DOHH2 (cell line): ENCODE results near the gene GGA2.

Experiments
- H3F3A ChIP-seq: fragments of 200-600 bp; sonication (generic), shearing (Covaris generic); 2 replicates; pipeline ENCODE4 v1.6.0; 2016; ENCODE audit warnings: antibody characterized with exemption, mild to moderate bottlenecking; ENCODE audit not compliant: control insufficient read depth, insufficient read depth
- H3K27ac ChIP-seq: fragments of 200-600 bp; sonication (generic); 2 replicates; pipeline ENCODE4 v1.5.1; 2014; ENCODE audit warnings: low read depth, mild to moderate bottlenecking, low read length, moderate library complexity
- H3K27me3 ChIP-seq: fragments of 200-600 bp; sonication (generic); 2 replicates; pipeline ENCODE4 v1.6.1; 2014; ENCODE audit warnings: mild to moderate bottlenecking, low read length, mixed read lengths; ENCODE audit not compliant: control insufficient read depth
- H3K36me3 ChIP-seq: fragments of 200-600 bp; sonication (generic); 2 replicates; pipeline ENCODE4 v1.6.1; 2014; ENCODE audit warnings: mild to moderate bottlenecking, low read length, moderate library complexity, mixed read lengths; ENCODE audit not compliant: control insufficient read depth
- H3K4me1 ChIP-seq: fragments of 200-600 bp; sonication (generic); 2 replicates; pipeline ENCODE4 v1.6.1; 2014; ENCODE audit warnings: mild to moderate bottlenecking, low read length, mixed read lengths; ENCODE audit not compliant: control insufficient read depth
- H3K4me2 ChIP-seq: fragments of 200-600 bp; sonication (generic); 2 replicates; pipeline ENCODE4 v1.6.0; 2014; ENCODE audit warnings: mild to moderate bottlenecking, low read length, moderate library complexity
- H3K4me3 ChIP-seq: fragments of 200-600 bp; sonication (generic); 2 replicates; pipeline ENCODE4 v1.5.1; 2014; ENCODE audit warnings: mild to moderate bottlenecking, low read length, mixed read lengths
- H3K79me2 ChIP-seq: fragments of 200-600 bp; sonication (generic); 2 replicates; pipeline ENCODE4 v1.6.1; 2014; ENCODE audit warnings: mild to moderate bottlenecking, low read length, mixed read lengths; ENCODE audit not compliant: control insufficient read depth
- H3K9me2 ChIP-seq: fragments of 200-600 bp; sonication (generic); replicated peaks from 2 replicates; pipeline ENCODE4 v1.6.1; 2014; ENCODE audit warnings: mild to moderate bottlenecking, low read length, mixed read lengths; ENCODE audit not compliant: control insufficient read depth
- H3K9me3 ChIP-seq: fragments of 200-600 bp; sonication (generic); 2 replicates; pipeline ENCODE4 v1.6.1; 2014; ENCODE audit warnings: antibody characterized with exemption, low read length, mixed read lengths; ENCODE audit not compliant: control insufficient read depth, insufficient read depth
- H4K20me1 ChIP-seq: fragments of 200-600 bp; sonication (generic); 2 replicates; pipeline ENCODE4 v1.6.0; 2014; ENCODE audit warnings: low read depth, mild to moderate bottlenecking, antibody characterized with exemption, low read length, moderate library complexity; ENCODE audit not compliant: control insufficient read depth, insufficient read depth
- EZH2phosphoT487 ChIP-seq: fragments of 200-600 bp; sonication (generic); IDR thresholded peaks from 2 replicates; pipeline ENCODE4 v1.6.1; 2017; ENCODE audit warnings: borderline replicate concordance, mild to moderate bottlenecking, antibody characterized with exemption, low read length, moderate library complexity, mixed read lengths
- TF ChIP-seq, protein P1 (sequence below): fragments of 200-600 bp; sonication (generic); IDR thresholded peaks from one replicate; pipeline ENCODE4 v1.5.1; 2014; ENCODE audit warnings: antibody characterized with exemption, mild to moderate bottlenecking, low read depth, low read length; ENCODE audit not compliant: poor library complexity, severe bottlenecking

Gene GGA2

DNA sequence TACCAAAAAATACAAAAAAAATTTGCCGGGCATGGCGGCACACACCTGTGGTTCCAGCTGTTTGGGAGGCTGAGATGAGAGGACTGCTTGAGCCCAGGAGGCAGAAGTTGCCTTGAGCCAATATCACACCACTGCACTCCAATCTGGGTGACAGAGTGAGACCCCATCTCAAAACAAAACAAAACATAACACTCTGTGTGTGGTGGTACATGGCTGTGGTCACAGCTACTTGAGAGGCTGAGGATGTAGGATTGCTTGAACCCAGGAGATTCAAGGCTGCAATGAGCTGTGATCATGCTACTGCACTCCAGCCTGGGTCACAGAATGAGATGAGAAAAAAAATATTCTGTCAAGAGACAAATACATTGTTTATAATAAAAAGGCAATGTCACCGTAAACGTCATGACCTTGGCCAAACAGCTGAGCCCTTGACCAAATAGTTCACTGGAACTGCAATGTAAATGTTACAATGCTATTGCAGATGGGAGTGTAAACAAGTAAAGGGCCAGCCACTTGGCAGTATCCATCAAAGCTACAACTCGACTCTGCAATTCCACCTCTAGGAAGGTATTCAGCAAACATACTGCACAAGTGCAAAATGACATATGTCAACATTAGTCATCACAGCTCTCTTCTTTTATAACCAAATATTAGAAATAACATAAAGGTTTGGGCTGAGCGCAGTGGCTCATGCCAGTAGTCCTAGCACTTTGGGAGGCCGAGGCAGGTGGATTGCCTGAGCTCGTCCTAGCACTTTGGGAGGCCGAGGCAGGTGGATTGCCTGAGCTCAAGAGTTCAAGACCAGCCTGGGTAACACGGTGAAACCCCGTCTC is 29.9 kb upstream of the GGA2 start:
- Histone ChIP-seq H3K9me2 (no peaks in the 10 kb centered on the region), H3K4me2 (no peak overlapping the region), H3F3A (no peaks in the 10 kb centered on the region), H3K79me2 (no peaks in the 10 kb centered on the region), H3K4me3 (no peak overlapping the region), H3K27me3 (no peaks in the 10 kb centered on the region), H3K27ac (no peak overlapping the region), H4K20me1 (no peaks in the 10 kb centered on the region), H3K36me3 (peaks cover 54% of the 10 kb centered on the region), H3K4me1 (peaks cover 9% of the 10 kb centered on the region), H3K9me3 (no peaks in the 10 kb centered on the region)
- TF ChIP-seq, protein P1, sequence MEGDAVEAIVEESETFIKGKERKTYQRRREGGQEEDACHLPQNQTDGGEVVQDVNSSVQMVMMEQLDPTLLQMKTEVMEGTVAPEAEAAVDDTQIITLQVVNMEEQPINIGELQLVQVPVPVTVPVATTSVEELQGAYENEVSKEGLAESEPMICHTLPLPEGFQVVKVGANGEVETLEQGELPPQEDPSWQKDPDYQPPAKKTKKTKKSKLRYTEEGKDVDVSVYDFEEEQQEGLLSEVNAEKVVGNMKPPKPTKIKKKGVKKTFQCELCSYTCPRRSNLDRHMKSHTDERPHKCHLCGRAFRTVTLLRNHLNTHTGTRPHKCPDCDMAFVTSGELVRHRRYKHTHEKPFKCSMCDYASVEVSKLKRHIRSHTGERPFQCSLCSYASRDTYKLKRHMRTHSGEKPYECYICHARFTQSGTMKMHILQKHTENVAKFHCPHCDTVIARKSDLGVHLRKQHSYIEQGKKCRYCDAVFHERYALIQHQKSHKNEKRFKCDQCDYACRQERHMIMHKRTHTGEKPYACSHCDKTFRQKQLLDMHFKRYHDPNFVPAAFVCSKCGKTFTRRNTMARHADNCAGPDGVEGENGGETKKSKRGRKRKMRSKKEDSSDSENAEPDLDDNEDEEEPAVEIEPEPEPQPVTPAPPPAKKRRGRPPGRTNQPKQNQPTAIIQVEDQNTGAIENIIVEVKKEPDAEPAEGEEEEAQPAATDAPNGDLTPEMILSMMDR = no peak
- no peak for TF ChIP-seq EZH2phosphoT487

GRCh38 chr16:23538919-23539278 is 28.6 kb upstream of the GGA2 start:
- H3K4me2 ChIP-seq = no peak overlapping the region
- H3K4me3 ChIP-seq = no peak overlapping the region
- H4K20me1 ChIP-seq = no peaks in the 10 kb centered on the region
- H3K79me2 ChIP-seq = no peaks in the 10 kb centered on the region
- no peaks in the 10 kb centered on the region for H3K9me3 ChIP-seq
- H3F3A ChIP-seq = no peaks in the 10 kb centered on the region
- peaks cover 58% of the 10 kb centered on the region for H3K36me3 ChIP-seq
- H3K4me1 ChIP-seq = peaks cover 9% of the 10 kb centered on the region
- H3K27me3 ChIP-seq = no peaks in the 10 kb centered on the region
- TF ChIP-seq, protein P1 = no peak
- TF ChIP-seq EZH2phosphoT487 = no peak
- H3K9me2 ChIP-seq = no peaks in the 10 kb centered on the region
- H3K27ac ChIP-seq = no peak overlapping the region

DNA sequence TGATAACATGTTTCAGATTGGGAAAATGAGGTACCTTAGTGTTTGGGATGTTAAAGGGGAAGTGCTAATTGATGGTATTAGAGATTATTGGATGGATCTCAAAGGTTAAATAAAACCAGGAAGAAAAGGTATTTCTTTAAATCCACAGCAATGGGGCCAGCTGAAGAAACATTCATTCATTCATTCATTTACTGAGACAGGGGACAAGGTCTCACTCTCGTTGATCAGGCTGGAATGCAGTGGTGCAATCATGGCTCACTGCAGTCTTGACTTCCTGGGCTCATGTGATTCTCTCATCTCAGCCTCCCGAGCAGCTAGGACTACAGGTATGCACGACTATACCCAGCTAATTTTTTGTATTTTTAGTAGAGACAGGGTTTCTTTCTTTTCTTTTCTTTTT is 27.1 kb upstream of the GGA2 start:
- no peaks in the 10 kb centered on the region for H3K9me2 ChIP-seq
- no peak overlapping the region for H3K4me3 ChIP-seq
- no peak for TF ChIP-seq EZH2phosphoT487
- TF ChIP-seq, protein P1 = no peak
- H3K36me3 ChIP-seq = peaks cover 58% of the 10 kb centered on the region
- H3K27me3 ChIP-seq = no peaks in the 10 kb centered on the region
- H3K27ac ChIP-seq = no peak overlapping the region
- H3K4me2 ChIP-seq = no peak overlapping the region
- no peaks in the 10 kb centered on the region for H3K9me3 ChIP-seq
- H3K4me1 ChIP-seq = peaks cover 9% of the 10 kb centered on the region
- H3K79me2 ChIP-seq = no peaks in the 10 kb centered on the region
- no peaks in the 10 kb centered on the region for H3F3A ChIP-seq
- no peaks in the 10 kb centered on the region for H4K20me1 ChIP-seq
